ENCODE measurements around the gene ABCC9.

DNA sequence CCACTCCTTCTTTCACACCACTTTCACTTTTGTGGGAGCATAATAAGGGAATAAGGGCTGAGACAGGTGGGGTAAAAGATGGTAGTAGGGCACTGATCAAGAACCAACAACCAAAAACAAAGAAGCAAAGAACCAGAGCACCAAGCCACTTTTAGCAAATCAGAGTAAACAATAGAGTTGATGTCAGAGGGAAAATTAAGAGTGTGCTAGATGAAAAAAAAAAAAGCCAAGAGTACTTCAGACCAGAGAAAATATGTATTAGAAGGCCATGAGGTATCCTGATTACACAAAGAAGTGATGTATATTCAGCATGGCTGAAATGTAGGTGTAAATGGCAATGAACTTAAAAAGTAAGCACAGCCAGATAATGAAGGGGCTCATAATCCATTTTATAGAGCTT lies 75.4 kb downstream of the ABCC9 start:
- TF ChIP-seq, protein P1, sequence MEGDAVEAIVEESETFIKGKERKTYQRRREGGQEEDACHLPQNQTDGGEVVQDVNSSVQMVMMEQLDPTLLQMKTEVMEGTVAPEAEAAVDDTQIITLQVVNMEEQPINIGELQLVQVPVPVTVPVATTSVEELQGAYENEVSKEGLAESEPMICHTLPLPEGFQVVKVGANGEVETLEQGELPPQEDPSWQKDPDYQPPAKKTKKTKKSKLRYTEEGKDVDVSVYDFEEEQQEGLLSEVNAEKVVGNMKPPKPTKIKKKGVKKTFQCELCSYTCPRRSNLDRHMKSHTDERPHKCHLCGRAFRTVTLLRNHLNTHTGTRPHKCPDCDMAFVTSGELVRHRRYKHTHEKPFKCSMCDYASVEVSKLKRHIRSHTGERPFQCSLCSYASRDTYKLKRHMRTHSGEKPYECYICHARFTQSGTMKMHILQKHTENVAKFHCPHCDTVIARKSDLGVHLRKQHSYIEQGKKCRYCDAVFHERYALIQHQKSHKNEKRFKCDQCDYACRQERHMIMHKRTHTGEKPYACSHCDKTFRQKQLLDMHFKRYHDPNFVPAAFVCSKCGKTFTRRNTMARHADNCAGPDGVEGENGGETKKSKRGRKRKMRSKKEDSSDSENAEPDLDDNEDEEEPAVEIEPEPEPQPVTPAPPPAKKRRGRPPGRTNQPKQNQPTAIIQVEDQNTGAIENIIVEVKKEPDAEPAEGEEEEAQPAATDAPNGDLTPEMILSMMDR (IDR thresholded peaks at IDR 0.05) = no peak
- TF ChIP-seq EP300 (IDR thresholded peaks at IDR 0.05) (no peak), POLR2A (IDR thresholded peaks at IDR 0.05) (no peak)

Data from ovary (tissue), 3 donors.